ENCODE data around the gene HOXA10.

HOXA10 gene

GRCh38 chr7:27193335-27194001 lies 19.3 kb upstream of the HOXA10 start:
- no peak for DNase-seq
- no peaks in the 10 kb centered on the region for H3K36me3 ChIP-seq
- H3K27me3 ChIP-seq, result peaks cover 100% of the 10 kb centered on the region
- H3K4me3 ChIP-seq (ENCODE audit: low read depth, low read length), result no peak overlapping the region
- no peak for TF ChIP-seq CTCF (IDR thresholded peaks at IDR 0.05; ENCODE audit: low read depth, low read length)
- H3K9me3 ChIP-seq, result no peaks in the 10 kb centered on the region
- no peaks in the 10 kb centered on the region for H3K4me1 ChIP-seq

DNA sequence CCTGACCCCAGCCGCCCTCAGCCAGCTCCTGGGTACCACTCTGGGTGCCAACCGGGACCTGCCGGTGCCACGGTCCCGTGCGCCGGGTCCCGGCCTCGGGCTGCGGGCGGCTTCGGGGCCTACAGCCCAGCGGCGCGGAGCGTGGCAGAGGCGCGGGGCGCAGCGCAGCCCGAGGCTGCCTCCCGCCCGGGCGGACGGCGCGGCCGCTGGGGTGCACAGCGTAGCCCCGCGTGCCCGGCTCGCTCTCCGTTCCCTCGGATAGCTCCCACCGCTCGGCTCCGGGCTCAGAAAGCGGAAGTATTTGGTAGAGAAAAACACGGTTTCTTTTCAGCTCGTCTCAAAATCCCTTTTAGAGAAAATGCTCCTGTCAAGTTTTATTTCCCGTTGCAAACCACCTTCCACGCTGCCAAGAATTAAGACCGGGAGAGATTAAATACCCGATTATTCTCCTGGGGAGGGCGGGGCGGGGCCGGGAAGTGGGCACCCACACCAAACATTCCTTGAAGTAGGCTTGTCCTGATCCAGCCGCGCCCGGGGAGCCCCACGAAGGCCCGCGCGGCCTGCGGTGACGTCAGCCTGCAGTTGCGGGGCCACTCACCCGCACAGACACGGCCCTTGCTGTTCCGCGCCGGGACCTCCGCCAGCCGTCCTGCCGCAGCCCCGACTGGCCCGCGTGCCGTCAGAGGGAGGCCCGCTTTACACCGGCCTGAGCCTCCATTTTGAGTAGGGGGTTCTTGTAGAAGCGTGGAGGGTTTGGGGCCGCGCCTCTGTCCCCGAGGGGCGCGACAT lies 18.6 kb upstream of the HOXA10 start:
- Histone ChIP-seq H3K27me3 (peaks cover 100% of the 10 kb centered on the region), H3K9me3 (no peaks in the 10 kb centered on the region), H3K36me3 (no peaks in the 10 kb centered on the region), H3K4me1 (no peaks in the 10 kb centered on the region), H3K4me3 (ENCODE audit: low read depth, low read length) (no peak overlapping the region)
- TF ChIP-seq CTCF (IDR thresholded peaks at IDR 0.05; ENCODE audit: low read depth, low read length), result no peak
- DNase-seq, result no peak

- Histone ChIP-seq H3K4me3 (ENCODE audit: low read depth, low read length) (no peak overlapping the region), H3K36me3 (no peaks in the 10 kb centered on the region), H3K4me1 (no peaks in the 10 kb centered on the region), H3K9me3 (no peaks in the 10 kb centered on the region), H3K27me3 (peaks cover 100% of the 10 kb centered on the region)
- no peak for TF ChIP-seq CTCF (IDR thresholded peaks at IDR 0.05; ENCODE audit: low read depth, low read length)
- DNase-seq, result no peak
Observed at GRCh38 chr7:27191833-27192545, 17.9 kb upstream of the HOXA10 start.

DNA sequence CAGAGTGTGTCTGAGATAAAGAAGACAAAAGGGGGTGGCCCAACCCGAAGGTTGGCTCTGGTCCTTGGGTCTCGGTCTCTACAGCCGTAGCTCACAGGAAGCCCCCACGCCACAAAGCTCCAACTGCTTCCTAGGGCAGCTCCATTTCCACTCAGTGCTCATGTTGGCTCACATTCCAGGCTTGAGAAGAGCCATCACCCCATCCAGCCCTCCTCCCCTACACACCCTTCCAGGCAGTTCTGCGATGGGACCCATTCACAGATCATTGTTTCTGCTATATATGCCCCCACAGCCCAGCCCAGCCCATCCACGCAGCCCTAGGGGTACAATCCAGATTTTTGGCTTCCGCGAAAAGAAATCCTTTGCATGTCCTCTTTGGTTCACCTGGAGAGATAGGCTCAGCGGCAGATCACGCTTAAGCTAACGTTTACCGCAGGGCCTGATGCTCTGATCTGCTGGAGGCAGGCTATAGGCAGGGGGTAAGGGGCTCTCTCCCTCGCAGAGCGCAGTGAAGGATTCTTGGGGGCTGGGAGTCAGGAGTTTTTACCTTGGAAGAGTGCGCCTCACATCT lies 17.1 kb upstream of the HOXA10 start:
- H3K27me3 ChIP-seq, result peaks cover 100% of the 10 kb centered on the region
- no peak for TF ChIP-seq CTCF (IDR thresholded peaks at IDR 0.05; ENCODE audit: low read depth, low read length)
- no peak overlapping the region for H3K4me3 ChIP-seq (ENCODE audit: low read depth, low read length)
- H3K9me3 ChIP-seq, result no peaks in the 10 kb centered on the region
- no peaks in the 10 kb centered on the region for H3K4me1 ChIP-seq
- DNase-seq, result no peak
- H3K36me3 ChIP-seq, result no peaks in the 10 kb centered on the region

- DNase-seq, result no peak
- Histone ChIP-seq H3K4me1 (no peaks in the 10 kb centered on the region), H3K27me3 (peaks cover 100% of the 10 kb centered on the region), H3K9me3 (no peaks in the 10 kb centered on the region), H3K4me3 (ENCODE audit: low read depth, low read length) (no peak overlapping the region), H3K36me3 (no peaks in the 10 kb centered on the region)
- TF ChIP-seq CTCF (IDR thresholded peaks at IDR 0.05; ENCODE audit: low read depth, low read length), result no peak
Observed at GRCh38 chr7:27189997-27190748, 16.1 kb upstream of the HOXA10 start.
